Stimulated activated CD8-positive, alpha-beta memory T cell treated with anti-CD3 and anti-CD28 coated beads, Interleukin-12 subunit alpha, Interleukin-12 subunit beta, amount 100 ng/mL, for 24 hours (primary cell): ENCODE measurements around the gene SPTLC1.
"Not testable (repeated sequence)": the region's sequence is repeated elsewhere in the genome, so short reads cannot be mapped to it uniquely, and the experiment has no call there.

Experiments used
- DNase-seq: peaks from one replicate; pipeline ENCODE4 v3.0.0-alpha.2; 2020; ENCODE audit errors: extremely low read depth

Gene SPTLC1

GRCh38 chr9:92140754-92141143 lies 25.5 kb upstream of the SPTLC1 start:
- no peak for DNase-seq

DNA sequence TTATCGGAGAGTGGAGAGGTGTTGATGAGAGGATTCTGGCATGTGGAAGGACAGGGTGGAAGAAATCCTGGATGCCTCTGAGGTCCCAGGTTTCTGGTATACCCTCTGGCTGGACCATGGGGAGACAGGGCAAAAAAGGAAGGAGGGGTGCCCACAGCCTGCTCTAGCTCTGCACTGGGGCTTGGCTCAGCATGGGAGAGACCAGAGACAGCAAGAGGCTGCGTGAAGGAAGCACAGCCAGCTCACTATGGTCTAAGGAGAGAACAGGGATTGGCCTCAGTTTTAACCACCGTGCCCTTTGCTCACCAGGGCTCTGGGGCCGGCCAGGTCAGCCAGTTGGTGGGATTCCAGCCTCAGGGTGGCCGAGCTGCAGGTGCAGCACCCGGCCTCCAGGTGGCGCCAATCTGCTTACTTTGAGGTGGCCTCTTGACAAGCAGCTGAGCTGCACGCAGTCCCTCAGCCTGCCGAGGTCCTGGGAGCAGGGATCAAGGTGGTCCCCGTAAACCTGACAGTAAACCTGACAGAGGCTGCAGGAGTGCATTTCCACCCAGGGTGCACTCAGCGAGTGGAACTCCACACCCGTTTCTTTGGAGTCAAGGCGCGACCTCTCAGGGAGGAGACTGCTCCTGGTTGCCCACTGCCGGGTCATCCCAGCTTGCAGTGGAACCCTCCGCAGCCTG lies 25.0 kb upstream of the SPTLC1 start:
- DNase-seq: peak; percentile 41

- DNase-seq: not testable (repeated sequence)
Measured at GRCh38 chr9:92138960-92139540, 23.8 kb upstream of the SPTLC1 start.

DNA sequence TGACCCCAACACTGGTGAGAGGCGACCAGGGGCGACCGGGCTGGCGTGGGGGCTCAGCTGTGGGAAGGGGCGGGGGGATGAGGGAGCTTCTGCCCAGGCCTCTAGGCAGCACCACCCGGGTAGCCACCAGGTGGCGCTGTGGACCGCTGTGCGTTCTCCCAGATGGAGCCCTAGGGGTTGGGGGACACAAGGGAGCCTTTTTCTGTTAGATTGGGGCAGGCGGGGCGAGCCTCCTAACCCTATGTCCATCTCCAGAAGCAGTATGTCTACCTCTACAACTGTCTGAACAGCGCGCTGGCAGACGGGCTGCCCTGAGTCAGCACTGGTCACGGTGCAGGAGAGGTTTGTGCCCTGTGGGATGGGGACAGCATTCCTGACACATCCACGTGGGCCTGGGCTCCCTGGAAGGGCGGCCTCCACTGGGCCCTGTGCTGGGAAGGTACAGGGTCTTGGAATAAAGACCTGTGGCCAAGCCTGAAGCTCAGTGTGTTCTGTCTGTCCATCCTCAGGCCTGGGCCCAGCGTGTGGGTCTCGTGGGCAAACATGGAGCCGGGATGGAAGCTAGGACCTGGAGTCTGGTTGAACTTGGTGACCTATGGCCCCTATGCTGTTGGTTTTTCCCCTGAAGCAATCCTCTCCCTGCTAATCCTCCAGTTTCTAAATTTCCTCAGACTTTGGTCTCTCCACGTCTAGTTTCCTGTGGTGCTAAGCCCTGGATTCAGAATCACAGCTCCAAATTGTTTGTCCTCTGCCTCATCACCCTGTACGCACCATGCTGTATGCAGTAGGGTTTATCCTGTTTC lies 23.1 kb upstream of the SPTLC1 start:
- DNase-seq: peak; percentile 53

- no peak for DNase-seq
Measured at GRCh38 chr9:92136184-92136858, 21.1 kb upstream of the SPTLC1 start.

- DNase-seq: no peak
Measured at GRCh38 chr9:92135576-92135975, 20.4 kb upstream of the SPTLC1 start.

DNA sequence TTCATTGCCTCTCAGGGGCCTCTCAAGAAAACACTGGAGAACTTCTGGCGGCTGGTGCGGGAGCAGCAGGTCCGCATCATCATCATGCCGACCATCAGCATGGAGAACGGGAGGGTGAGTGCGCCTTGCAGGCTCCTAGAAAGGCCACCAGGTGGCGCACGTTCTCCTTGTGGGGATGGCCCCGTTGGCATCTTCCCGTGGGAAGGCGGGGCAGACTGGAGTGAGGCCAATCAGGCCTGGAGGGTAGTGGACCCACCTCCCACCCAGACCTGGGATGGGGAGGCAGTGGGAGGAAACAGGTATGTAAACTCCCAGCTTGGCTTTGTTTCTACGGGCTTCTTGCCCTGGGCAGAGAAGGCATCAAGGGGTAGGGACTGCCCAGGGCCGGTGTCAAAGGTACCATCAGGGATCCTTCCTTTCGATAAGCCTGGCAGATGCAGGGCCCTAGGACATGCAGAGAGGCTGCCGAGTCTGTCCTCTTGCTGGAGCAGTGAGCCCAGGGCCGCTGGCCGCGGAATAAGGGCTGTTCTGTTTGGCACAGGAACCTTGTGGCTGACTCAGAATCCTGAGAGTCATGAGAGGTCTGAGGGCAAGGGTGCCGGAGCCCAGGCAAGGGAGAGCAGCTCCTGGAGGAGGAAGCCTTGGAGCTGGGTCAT lies 18.9 kb upstream of the SPTLC1 start:
- peak; percentile 49 for DNase-seq

DNA sequence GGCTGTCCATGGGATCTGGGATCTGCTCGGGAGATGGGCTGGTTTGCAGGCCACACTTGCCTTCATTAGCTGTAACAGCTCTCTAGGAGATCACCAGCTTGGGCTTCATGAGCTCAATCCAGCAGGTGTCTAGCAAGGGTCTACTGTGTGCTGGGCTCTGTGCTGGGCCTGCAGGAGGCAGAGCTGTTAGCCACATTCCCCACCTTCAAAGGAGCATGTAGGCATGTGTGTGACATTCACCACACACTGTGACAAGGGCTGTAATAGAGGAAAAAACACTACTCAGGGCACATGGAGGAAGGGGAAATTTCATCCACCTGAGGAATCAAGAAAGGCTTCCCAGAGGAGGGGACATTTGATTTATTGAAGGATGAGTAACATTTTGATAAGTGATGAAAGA lies 17.7 kb upstream of the SPTLC1 start:
- DNase-seq: not testable (repeated sequence)

- DNase-seq: no peak
Measured at GRCh38 chr9:92132501-92132900, 17.3 kb upstream of the SPTLC1 start.

- no peak for DNase-seq
Measured at GRCh38 chr9:92122800-92123199, 7.6 kb upstream of the SPTLC1 start.

DNA sequence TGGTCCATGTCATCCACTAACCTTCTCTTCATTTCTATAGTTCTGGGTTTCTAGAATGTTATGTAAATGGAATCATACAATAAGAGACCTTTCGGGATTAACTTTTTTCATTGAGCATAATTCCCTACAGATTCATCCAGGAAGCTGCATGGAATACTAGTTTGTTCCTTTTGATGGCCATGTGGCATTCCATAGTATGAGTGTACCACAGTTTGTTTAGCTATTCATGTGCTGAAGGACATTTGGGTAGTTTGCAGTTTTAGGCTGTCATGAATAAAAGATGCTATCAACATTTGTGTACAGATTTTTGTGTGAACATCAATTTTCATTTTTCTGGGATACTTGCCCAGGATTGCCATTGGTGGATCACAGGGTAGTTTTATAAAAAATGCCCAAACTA lies 6.8 kb upstream of the SPTLC1 start:
- no peak for DNase-seq

DNA sequence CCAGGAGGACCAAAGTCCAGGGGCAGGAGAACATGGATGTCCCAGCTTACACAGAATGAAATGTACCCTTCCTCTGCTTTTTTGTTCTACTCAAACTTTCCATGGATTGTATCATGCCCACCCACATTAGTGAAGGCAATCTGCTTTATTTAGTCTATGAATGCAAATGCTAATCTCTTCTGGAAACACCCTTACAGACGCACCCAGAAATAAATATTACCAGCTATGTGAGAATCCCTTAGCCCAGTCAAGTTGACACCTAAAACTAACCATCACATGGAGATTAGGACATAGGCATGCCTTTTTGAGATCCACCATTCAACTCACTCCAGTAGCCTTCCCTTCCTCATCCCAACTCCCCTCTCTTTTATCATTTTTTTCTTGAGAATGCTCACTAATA lies 6.1 kb upstream of the SPTLC1 start:
- no peak for DNase-seq

- no peak for DNase-seq
Measured at GRCh38 chr9:92120138-92120537, 4.9 kb upstream of the SPTLC1 start.

DNA sequence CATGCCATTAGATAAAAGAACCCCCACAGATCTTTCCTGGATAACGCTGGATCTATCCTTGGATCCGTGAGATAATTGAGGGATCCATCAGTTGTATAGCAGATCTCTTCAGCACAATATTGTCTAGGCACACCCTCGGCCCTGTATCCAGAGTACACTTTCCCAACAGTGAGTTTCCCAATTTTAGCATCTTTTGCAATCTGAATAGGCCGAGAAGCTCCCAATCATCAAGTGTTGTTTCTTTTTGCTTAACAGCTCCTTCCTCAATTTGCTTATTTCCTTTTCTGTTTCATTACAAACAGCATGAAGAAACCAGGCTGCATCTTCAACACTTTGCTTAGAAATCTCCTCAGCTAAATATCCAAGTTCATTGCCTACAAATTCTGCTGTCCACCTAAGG lies 4.4 kb upstream of the SPTLC1 start:
- no peak for DNase-seq

- DNase-seq: no peak
Measured at GRCh38 chr9:92108122-92108521, 7.1 kb downstream of the SPTLC1 start.

DNA sequence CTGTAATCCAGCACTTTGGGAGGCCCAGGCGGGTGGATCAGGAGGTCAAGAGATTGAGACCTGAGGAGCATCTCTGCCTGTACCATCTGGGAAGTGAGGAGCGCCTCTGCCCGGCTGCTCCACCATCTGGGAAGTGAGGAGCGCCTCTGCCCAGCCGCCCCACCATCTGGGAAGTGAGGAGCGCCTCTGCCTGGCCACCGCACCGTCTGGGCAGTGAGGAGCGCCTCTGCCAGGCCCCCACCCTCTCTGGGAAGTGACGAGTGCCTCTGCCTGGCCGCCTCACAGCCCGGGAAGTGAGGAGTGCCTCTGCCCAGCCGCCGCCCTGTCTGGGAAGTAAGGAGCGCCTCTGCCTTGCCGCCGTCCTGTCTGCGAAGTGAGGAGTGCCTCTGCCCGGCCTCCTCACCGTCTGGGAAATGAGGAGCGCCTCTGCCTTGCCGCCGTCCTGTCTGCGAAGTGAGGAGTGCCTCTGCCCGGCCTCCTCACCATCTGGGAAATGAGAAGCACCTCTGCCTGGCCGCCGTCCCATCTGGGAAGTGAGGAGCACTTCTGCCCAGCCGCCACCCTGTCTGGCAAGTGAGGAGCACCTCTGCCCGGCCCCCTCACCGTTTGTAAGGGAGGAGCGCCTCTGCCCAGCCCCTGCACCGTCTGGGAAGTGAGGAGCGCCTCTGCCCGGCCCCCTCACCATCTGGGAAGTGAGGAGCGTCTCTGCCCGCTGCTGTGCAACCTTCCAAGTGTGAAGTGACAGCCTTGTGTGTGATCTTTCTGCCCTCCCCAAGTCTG lies 9.6 kb downstream of the SPTLC1 start:
- not testable (repeated sequence) for DNase-seq

DNA sequence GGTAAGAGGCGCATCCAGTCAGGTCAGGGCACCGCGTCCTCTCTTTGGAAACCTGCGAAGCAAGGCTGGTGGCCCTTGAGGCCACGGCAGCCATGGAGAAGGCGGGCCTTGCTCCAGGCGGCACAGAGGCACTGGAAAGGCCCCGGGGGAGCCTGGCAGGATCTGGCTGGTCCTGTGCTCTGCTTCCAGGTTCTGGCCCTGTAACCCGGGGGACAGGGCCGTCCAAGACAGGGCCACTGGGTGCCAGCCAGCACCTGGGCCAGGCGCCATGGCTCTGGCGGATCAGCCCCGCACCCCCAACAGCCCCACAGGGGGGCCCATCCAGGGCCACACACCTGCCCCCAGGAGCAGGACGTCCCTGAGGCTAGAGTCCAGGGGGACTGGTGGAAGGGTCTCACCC lies 11.6 kb downstream of the SPTLC1 start:
- not testable (repeated sequence) for DNase-seq

- no peak for DNase-seq
Measured at GRCh38 chr9:92100237-92100911, 14.8 kb downstream of the SPTLC1 start.

DNA sequence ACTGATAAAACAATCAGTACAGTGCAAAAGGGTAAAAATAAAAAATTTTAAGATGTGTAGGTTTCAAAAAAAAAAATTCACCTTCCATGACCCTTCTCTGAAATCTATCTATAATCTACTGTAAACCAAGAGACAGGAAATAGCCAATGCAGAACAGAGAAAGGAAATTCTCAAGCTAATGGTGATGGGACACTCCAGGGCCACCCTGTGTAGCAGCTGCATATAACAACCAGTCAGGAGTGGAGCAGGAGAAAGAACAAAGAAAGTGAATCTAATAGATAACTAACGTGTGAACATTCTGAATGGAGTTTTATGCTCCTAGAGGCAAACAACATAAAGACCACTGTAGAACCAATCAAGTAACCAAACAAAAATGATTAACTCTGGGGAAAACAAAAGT lies 16.6 kb downstream of the SPTLC1 start:
- DNase-seq: no peak

GRCh38 chr9:92097997-92098482 lies 17.2 kb downstream of the SPTLC1 start:
- no peak for DNase-seq
